Fibroblast of villous mesenchyme (primary cell): ENCODE measurements around the gene TCOF1. TPM values are rescaled to one million over a fixed set of nuclear protein-coding genes. Genes with fewer than 3 reads are reported as not detected.

Experiments
- DNase-seq: peaks from one replicate; pipeline ENCODE4 v3.0.0-alpha.2; 2010; ENCODE audit warnings: low read depth
- H3K4me3 ChIP-seq: 2 replicates; pipeline ENCODE4 v1.5.1; 2011; ENCODE audit warnings: low read depth, mild to moderate bottlenecking, low read length
- CTCF ChIP-seq: IDR thresholded peaks from 2 replicates; pipeline ENCODE4 v1.5.1; 2012; ENCODE audit warnings: low read depth, mild to moderate bottlenecking, low read length; ENCODE audit not compliant: insufficient read depth
- total RNA-seq: library from RNA; depleted of rRNA; stranded (reverse); fragments of >200 nt; gene quantifications from 2 replicates; pipeline ENCODE4 v1.2.3, GENCODE V29; 2012

TCOF1 gene
- total RNA-seq, 1 donor: 23.7 TPM

GRCh38 chr5:150406103-150406722 lies 48.7 kb downstream of the TCOF1 start:
- no peak overlapping the region for H3K4me3 ChIP-seq
- DNase-seq: no peak
- TF ChIP-seq CTCF: no peak

GRCh38 chr5:150406723-150407095 lies 49.2 kb downstream of the TCOF1 start:
- no peak for DNase-seq
- H3K4me3 ChIP-seq: no peak overlapping the region
- no peak for TF ChIP-seq CTCF

- DNase-seq: no peak
- no peak overlapping the region for H3K4me3 ChIP-seq
- TF ChIP-seq CTCF: no peak
Measured at GRCh38 chr5:150407096-150407720, 49.7 kb downstream of the TCOF1 start.

- no peak for TF ChIP-seq CTCF
- no peak overlapping the region for H3K4me3 ChIP-seq
- no peak for DNase-seq
Measured at GRCh38 chr5:150408231-150408943, 50.9 kb downstream of the TCOF1 start.

GRCh38 chr5:150409638-150410523 lies 52.4 kb downstream of the TCOF1 start:
- DNase-seq: peak; percentile 87
- H3K4me3 ChIP-seq: no peak overlapping the region
- no peak for TF ChIP-seq CTCF

GRCh38 chr5:150410524-150411244 lies 53.2 kb downstream of the TCOF1 start:
- H3K4me3 ChIP-seq: no peak overlapping the region
- TF ChIP-seq CTCF: no peak
- peak; percentile 76 for DNase-seq
